ENCODE data around the gene SHROOM3. TPM values are rescaled to one million over a fixed set of nuclear protein-coding genes. Genes with fewer than 3 reads are reported as not detected.
A peak's percentile ranks its signal among the peaks of the same experiment; 100 is the strongest.

Gene SHROOM3
- total and polyA plus RNA-seq, 7 donors = 5.1 to 71.0 (median 28.2) TPM

DNA sequence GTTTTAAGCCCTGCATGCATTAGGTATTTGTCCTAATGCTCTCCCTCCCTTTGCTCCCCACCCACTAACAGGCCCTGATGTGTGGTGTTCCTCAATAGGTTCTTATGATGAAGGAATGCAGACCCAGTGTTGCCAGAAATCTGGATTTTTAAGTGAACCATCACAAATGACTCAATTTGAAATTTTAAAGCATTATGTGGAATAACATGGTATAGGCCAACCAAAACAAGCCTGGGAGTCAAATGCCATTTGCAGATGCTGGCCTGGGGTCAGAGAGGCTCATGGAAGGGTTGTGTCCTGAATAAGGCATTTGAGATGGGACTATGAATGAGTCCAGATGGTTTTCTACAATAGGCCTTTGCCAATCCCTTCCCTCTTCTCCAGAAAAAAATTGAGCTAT, 179.6 kb downstream of the SHROOM3 start:
- TF ChIP-seq POLR2A (IDR thresholded peaks at IDR 0.05) = no peak
- no peak for TF ChIP-seq EP300 (IDR thresholded peaks at IDR 0.05)
- TF ChIP-seq, protein P1, sequence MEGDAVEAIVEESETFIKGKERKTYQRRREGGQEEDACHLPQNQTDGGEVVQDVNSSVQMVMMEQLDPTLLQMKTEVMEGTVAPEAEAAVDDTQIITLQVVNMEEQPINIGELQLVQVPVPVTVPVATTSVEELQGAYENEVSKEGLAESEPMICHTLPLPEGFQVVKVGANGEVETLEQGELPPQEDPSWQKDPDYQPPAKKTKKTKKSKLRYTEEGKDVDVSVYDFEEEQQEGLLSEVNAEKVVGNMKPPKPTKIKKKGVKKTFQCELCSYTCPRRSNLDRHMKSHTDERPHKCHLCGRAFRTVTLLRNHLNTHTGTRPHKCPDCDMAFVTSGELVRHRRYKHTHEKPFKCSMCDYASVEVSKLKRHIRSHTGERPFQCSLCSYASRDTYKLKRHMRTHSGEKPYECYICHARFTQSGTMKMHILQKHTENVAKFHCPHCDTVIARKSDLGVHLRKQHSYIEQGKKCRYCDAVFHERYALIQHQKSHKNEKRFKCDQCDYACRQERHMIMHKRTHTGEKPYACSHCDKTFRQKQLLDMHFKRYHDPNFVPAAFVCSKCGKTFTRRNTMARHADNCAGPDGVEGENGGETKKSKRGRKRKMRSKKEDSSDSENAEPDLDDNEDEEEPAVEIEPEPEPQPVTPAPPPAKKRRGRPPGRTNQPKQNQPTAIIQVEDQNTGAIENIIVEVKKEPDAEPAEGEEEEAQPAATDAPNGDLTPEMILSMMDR (IDR thresholded peaks at IDR 0.05) = no peak
- no peak for TF ChIP-seq POLR2AphosphoS5 (IDR thresholded peaks at IDR 0.05)
- no peaks in the 10 kb centered on the region for H3K27me3 ChIP-seq
- intact Hi-C loops (cut with DNase I) = no loop called here
- H3K9me3 ChIP-seq = no peaks in the 10 kb centered on the region
- no peak overlapping the region for H3K27ac ChIP-seq
- H3K36me3 ChIP-seq = no peaks in the 10 kb centered on the region
- no peak for DNase-seq
- peaks cover 0 to 7% (median 2%) of the 10 kb centered on the region in 4 donors for H3K4me1 ChIP-seq
- H3K4me3 ChIP-seq = no peak overlapping the region

DNA sequence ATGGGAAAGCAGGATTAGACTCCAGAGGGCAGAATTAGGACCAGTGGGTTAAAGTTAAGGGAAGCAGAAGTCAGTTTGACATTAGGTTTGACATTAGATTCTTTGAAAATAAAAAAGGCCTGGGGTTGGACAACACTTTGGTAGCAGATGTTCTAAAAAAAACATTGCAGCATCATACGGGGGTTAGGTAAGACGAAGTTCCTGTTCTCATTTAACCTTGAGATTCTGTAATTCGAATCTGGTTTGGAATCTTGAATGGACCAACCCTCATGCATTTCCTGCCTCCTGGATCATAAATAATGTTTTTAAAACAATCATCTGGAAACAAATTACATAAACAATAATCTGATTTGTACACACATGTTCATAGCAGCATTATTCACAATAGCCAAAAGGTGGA, 181.0 kb downstream of the SHROOM3 start:
- H3K9me3 ChIP-seq = no peaks in the 10 kb centered on the region
- DNase-seq = no peak
- intact Hi-C loops (cut with DNase I) = no loop called here
- 80% methylated on average over 3 of the region's 3 CpGs for WGBS, 2 donors
- TF ChIP-seq POLR2AphosphoS5 (IDR thresholded peaks at IDR 0.05) (no peak), POLR2A (IDR thresholded peaks at IDR 0.05) (no peak), EP300 (IDR thresholded peaks at IDR 0.05) (no peak)
- TF ChIP-seq, protein P1 (IDR thresholded peaks at IDR 0.05) = no peak
- H3K4me1 ChIP-seq = peaks cover 0 to 4% (median under 1%) of the 10 kb centered on the region in 4 donors
- no peaks in the 10 kb centered on the region for H3K36me3 ChIP-seq
- H3K4me3 ChIP-seq = no peak overlapping the region
- no peak overlapping the region for H3K27ac ChIP-seq
- H3K27me3 ChIP-seq = no peaks in the 10 kb centered on the region

DNA sequence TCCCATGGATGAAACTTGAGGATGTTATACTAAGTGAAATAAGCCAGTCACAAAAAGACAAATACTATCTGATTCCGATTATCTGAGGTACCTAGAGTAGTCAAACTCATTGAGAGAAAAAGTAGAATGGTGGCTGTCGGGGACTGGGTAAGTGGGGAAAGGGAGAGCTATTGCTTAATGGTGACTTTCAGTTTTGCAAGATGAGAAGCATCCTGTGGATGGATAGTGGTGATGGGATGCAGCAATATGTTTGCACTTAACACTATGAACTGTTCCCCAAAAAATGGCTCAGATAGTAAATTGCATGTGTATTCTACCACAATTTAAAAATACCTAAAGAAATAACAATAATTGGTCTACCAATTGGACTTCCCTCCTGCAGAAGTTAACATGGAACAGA, 181.5 kb downstream of the SHROOM3 start:
- WGBS, 2 donors = 96 to 97% methylated on average over 2 of the region's 2 CpGs
- Histone ChIP-seq H3K27me3 (no peaks in the 10 kb centered on the region), H3K4me3 (no peak overlapping the region), H3K27ac (no peak overlapping the region), H3K4me1 (peaks cover 0 to 5% (median 3%) of the 10 kb centered on the region in 4 donors), H3K9me3 (no peaks in the 10 kb centered on the region), H3K36me3 (no peaks in the 10 kb centered on the region)
- intact Hi-C loops (cut with DNase I) = no loop called here
- TF ChIP-seq, protein P1 (IDR thresholded peaks at IDR 0.05) = no peak
- TF ChIP-seq POLR2A (IDR thresholded peaks at IDR 0.05) (no peak), POLR2AphosphoS5 (IDR thresholded peaks at IDR 0.05) (no peak)
- DNase-seq = no peak

DNA sequence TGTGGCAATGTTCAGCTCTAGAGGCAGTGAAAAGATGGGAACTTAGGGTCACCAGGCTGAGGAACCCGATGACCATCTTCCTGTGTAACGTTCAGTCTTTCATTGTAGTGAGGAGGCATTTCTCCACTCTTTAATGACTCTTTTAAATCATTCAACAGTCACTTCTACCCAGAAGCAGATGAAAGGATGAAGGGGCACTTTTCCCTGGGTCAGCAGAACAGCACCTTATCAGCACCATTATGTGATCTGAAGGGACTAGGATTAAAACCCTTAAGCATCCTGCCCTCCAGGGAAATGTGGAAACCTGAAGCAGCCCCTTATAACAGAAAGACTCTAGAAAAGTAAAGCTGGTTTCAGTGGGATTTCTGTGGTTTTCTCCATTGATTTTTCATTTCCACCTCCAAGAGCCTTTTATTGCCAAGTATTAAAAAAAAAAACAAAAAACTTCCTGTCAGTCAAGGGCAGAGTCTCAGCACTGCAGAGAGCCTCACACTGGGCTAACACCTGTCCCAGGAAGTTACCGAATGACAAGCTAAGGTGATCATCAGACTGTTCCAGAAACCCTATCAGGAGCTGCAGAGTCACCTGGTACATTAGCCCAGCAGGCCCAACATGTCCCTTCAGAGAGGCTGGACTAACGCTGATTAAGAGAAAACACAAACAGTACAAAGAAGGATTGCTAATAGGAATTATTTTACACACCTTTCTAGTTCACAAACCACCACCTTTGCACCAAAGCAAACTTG, 185.9 kb downstream of the SHROOM3 start:
- peaks cover 0 to 43% (median 40%) of the 10 kb centered on the region in 4 donors for H3K4me1 ChIP-seq
- H3K4me3 ChIP-seq = no peak overlapping the region
- H3K36me3 ChIP-seq = no peaks in the 10 kb centered on the region
- intact Hi-C loops (cut with DNase I) = loop anchor here (10.0 kb wide), 1 partner anchor 64 kb away; no protein-coding TSS in a partner anchor
- H3K27ac ChIP-seq = peak overlapping the region in 2 of 4 donors; percentile 14 to 86
- TF ChIP-seq POLR2A (IDR thresholded peaks at IDR 0.05) (no peak), POLR2AphosphoS5 (IDR thresholded peaks at IDR 0.05) (no peak), EP300 (IDR thresholded peaks at IDR 0.05) (no peak)
- TF ChIP-seq, protein P1 (IDR thresholded peaks at IDR 0.05) = no peak
- no peaks in the 10 kb centered on the region for H3K9me3 ChIP-seq
- DNase-seq = no peak
- 54 to 72% methylated on average over 4 of the region's 4 CpGs for WGBS, 2 donors
- H3K27me3 ChIP-seq = no peaks in the 10 kb centered on the region
